ENCODE results near the gene LRIT3.

Gene LRIT3

DNA sequence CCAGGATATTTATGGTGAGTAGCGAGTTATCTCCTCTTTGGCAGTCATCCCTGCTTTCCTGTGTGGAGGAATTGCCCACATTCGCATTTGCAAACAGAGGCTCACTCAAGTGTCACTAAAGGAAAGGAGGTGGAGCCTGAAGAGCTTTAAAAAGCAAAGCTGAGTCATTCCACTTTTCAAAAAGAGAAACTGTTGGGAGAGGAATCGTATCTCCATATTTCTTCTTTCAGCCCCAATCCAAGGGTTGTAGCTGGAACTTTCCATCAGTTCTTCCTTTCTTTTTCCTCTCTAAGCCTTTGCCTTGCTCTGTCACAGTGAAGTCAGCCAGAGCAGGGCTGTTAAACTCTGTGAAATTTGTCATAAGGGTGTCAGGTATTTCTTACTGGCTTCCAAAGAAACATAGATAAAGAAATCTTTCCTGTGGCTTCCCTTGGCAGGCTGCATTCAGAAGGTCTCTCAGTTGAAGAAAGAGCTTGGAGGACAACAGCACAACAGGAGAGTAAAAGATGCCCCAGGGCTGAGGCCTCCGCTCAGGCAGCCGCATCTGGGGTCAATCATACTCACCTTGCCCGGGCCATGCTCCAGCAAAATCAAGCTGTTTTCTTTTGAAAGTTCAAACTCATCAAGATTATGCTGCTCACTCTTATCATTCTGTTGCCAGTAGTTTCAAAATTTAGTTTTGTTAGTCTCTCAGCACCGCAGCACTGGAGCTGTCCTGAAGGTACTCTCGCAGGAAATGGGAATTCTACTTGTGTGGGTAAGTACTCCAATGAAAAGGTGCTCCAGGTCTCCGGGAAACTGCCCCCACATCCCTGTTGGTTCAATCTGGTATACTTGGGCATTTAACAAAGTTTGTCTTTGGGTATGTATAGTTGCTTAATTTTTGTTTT, 65.0 kb downstream of the LRIT3 start, which contains the start of gene EGF:
Gene EGF, plus strand, starts transcription at position 178 of the 890 bp plus-strand sequence. Its CDS starts 453 bp downstream, at position 631.
- no peak for DNase-seq

DNA sequence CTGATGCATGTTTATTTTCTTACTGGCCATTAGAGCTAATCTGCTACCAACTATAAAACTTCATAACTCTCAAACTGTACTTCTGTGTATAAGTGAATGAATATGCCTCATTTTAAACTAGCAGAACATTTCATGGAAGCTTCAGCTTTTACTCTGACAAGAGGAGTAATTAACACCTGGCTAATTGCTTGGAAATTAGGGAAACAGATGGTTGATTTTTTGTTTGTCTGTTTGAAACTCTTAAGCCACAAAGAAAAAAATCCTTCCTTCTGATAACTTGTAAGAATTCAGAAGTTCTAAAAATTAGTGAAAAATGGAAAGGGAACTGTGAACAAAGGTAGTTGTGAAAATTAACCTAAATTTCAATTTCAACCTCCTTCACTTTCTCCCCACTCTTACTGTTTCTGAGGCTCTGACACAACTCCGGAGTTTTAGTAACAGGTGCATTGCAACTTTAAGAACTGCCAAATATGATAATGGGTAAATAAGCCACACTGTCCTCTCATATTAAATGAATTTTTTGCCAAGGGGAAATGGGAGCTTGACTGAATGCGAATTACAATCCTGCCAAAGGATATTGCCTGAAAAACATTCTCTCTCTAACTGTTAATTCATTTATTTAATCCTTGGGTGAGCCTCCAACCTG, 65.8 kb downstream of the LRIT3 start:
- no peak for DNase-seq

DNA sequence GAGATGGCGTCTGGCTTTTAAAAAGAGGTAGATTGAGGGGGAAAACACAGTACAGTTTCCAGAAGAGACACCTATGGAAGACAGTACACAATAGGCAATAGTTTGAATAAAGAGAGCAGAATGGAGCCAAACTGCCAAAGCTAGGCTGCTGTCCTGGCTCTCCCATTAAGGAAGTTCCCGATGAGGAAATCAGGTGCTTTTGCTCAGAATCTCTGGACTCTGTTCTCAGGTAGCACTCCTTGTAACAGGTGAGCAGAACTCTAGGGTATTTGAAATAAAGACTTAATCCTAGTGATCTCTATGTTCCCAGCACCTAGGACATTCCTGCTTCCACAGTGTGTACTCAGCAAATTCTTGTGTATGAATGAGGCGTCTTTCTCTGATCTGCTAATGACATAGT, 66.4 kb downstream of the LRIT3 start:
- DNase-seq: no peak

- DNase-seq: no peak
Measured at GRCh38 chr4:109915385-109916026, 67.6 kb downstream of the LRIT3 start.

DNA sequence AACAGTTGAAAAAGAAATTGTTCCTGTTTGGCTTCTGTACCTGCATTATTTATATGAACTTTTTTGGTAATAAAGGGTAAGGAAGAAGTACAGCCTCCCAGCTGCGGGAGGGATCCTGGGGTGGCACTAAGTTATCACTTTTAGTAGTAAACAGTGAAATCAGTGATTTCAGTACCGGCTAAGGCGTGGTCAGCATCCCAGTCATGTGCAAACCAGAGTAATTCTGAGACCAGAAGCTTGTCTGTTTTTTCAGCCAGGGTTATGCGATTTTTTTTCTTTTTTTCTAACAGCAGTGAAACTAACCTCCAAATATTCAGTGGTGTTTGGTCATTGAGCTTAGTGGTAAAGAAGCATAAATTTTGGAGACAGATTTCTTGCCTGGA, 68.1 kb downstream of the LRIT3 start:
- no peak for DNase-seq

DNA sequence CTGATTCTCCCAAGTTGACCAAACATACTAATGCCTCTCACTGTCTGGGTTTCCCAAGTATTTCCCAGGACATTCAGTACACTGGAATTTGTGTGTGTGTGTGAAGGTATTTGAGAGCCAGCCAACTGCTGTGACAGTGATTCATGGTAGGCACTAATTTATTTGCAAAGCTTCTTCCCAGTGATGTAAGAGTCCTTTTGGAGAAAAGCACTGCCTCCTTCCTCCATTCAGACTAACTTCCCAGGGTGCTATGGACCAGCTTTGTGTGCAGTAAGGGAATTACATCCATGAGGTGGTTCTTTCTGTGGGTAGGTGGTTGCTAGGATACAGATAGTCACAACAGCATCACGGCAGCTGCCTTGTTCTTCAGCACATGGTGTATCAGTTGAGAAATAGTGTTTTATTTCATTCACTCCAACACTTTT, 73.5 kb downstream of the LRIT3 start:
- no peak for DNase-seq

All from SHP77 treated with DMSO at 0.1 percent for 48 hours (cell line).